Suprapubic skin (tissue), 4 donors: Measurements from ENCODE around the gene LIPN.

ENCODE experiments used
- CTCF ChIP-seq, 2 donors: fragments of 200-600 bp in 1 of 2; fragments of 450-650 bp in 1 of 2; sonication (generic) in 1 of 2; IDR thresholded peaks; one replicate each; pipeline ENCODE4 v1.5.1; 2016 to 2019; ENCODE audit warnings: antibody characterized with exemption in 2 of 2, mild to moderate bottlenecking in 1 of 2, moderate library complexity in 1 of 2
- EP300 ChIP-seq: sonication (generic); formaldehyde crosslinking; IDR thresholded peaks from one replicate; pipeline ENCODE4 v1.6.1; 2017; ENCODE audit warnings: antibody characterized with exemption
- POLR2A ChIP-seq, 2 donors: fragments of 450-650 bp; IDR thresholded peaks; one replicate each; pipeline ENCODE4 v1.6.1; 2017; ENCODE audit warnings: antibody characterized with exemption in 2 of 2, mild to moderate bottlenecking in 2 of 2, moderate library complexity in 2 of 2
- POLR2AphosphoS5 ChIP-seq, 3 donors: sonication (generic); formaldehyde crosslinking; IDR thresholded peaks; one replicate each; pipeline ENCODE4 v1.6.1; 2017; ENCODE audit warnings: antibody characterized with exemption in 3 of 3

GRCh38 chr10:88788924-88789323, 29.1 kb downstream of the LIPN start:
- TF ChIP-seq CTCF (IDR thresholded peaks at IDR 0.05) (no peak), POLR2AphosphoS5 (IDR thresholded peaks at IDR 0.05) (no peak), POLR2A (IDR thresholded peaks at IDR 0.05) (no peak), EP300 (no peak)
